Measurements from ENCODE around the gene PKN2. TPM values are rescaled to one million over a fixed set of nuclear protein-coding genes. Genes with fewer than 3 reads are reported as not detected.
A peak's percentile ranks its signal among the peaks of the same experiment; 100 is the strongest.

The PKN2 gene
- total RNA-seq, 6 experiments from 2014 or later, result 13.6 to 16.6 (median 15.0) TPM

- Histone ChIP-seq H3K4me3 (no peak overlapping the region), H3K36me3 (peaks cover 0 to 5% (median 0%) of the 10 kb centered on the region in 4 donors), H3K9me3 (no peaks in the 10 kb centered on the region), H3K27ac (no peak overlapping the region), H3K27me3 (no peaks in the 10 kb centered on the region), H3K4me1 (peaks cover 0 to 23% (median 6%) of the 10 kb centered on the region in 4 donors)
- no peak for ATAC-seq
- TF ChIP-seq CTCF (IDR thresholded peaks at IDR 0.05), result no peak
- TF ChIP-seq POLR2A (IDR thresholded peaks at IDR 0.05), result no peak
- 81% methylated on average over 4 of the region's 4 CpGs for WGBS (ENCODE audit: insufficient coverage, low coverage, low lambda C conversion rate, missing lambda C conversion rate)
- no peak for DNase-seq
- intact Hi-C loops (cut with DNase I), result no loop called here
Measured at GRCh38 chr1:88875595-88875994, 191.5 kb downstream of the PKN2 start.

- TF ChIP-seq POLR2A (IDR thresholded peaks at IDR 0.05) (no peak), CTCF (IDR thresholded peaks at IDR 0.05) (no peak)
- peaks cover 0 to 9% (median 0%) of the 10 kb centered on the region in 4 donors for H3K36me3 ChIP-seq
- no peak for DNase-seq
- H3K27ac ChIP-seq, result no peak overlapping the region
- H3K9me3 ChIP-seq, result no peaks in the 10 kb centered on the region
- WGBS (ENCODE audit: insufficient coverage, low coverage, low lambda C conversion rate, missing lambda C conversion rate), result 58% methylated on average over 5 of the region's 5 CpGs
- intact Hi-C loops (cut with DNase I), result no loop called here
- H3K4me1 ChIP-seq, result peaks cover 0 to 23% (median 6%) of the 10 kb centered on the region in 4 donors
- no peak overlapping the region for H3K4me3 ChIP-seq
- H3K27me3 ChIP-seq, result no peaks in the 10 kb centered on the region
- no peak for ATAC-seq
Measured at GRCh38 chr1:88876573-88877365, 192.7 kb downstream of the PKN2 start.

- Histone ChIP-seq H3K27ac (no peak overlapping the region), H3K4me3 (no peak overlapping the region), H3K36me3 (peaks cover 0 to 9% (median 0%) of the 10 kb centered on the region in 4 donors), H3K27me3 (no peaks in the 10 kb centered on the region), H3K4me1 (peaks cover 0 to 23% (median 6%) of the 10 kb centered on the region in 4 donors), H3K9me3 (no peaks in the 10 kb centered on the region)
- TF ChIP-seq CTCF (IDR thresholded peaks at IDR 0.05), result peak; percentile 63 to 68 (median 64)
- TF ChIP-seq POLR2A (IDR thresholded peaks at IDR 0.05), result no peak
- intact Hi-C loops (cut with DNase I), result no loop called here
- 23% methylated on average over 6 of the region's 6 CpGs for WGBS (ENCODE audit: insufficient coverage, low coverage, low lambda C conversion rate, missing lambda C conversion rate)
- DNase-seq, result no peak
- peak; percentile 60 to 76 (median 66) for ATAC-seq
Measured at GRCh38 chr1:88877382-88877825, 193.3 kb downstream of the PKN2 start.

- no peaks in the 10 kb centered on the region for H3K27me3 ChIP-seq
- ATAC-seq (peak; percentile 28 to 37 (median 35)), DNase-seq (no peak)
- H3K4me1 ChIP-seq, result peaks cover 0 to 23% (median 6%) of the 10 kb centered on the region in 4 donors
- intact Hi-C loops (cut with DNase I), result no loop called here
- H3K27ac ChIP-seq, result no peak overlapping the region
- peaks cover 0 to 9% (median 0%) of the 10 kb centered on the region in 4 donors for H3K36me3 ChIP-seq
- 45% methylated on average over 9 of the region's 9 CpGs for WGBS (ENCODE audit: insufficient coverage, low coverage, low lambda C conversion rate, missing lambda C conversion rate)
- H3K9me3 ChIP-seq, result no peaks in the 10 kb centered on the region
- no peak overlapping the region for H3K4me3 ChIP-seq
- TF ChIP-seq POLR2A (IDR thresholded peaks at IDR 0.05), result no peak
- no peak for TF ChIP-seq CTCF (IDR thresholded peaks at IDR 0.05)
Measured at GRCh38 chr1:88877911-88878310, 193.8 kb downstream of the PKN2 start.

Measured in right lobe of liver (tissue), 6 donors.